Suprapubic skin (tissue), 4 donors: ENCODE results near the gene NTPCR. TPM values are rescaled to one million over a fixed set of nuclear protein-coding genes. Genes with fewer than 3 reads are reported as not detected.

Source experiments
- DNase-seq, 2 donors: peaks; one replicate each; pipeline ENCODE4 v3.0.0-alpha.2; 2019; ENCODE audit warnings: low spot score in 2 of 2
- H3K27ac ChIP-seq: fragments of 200-600 bp; sonication (generic); one replicate; pipeline ENCODE4 v1.5.1; 2019
- H3K27me3 ChIP-seq: fragments of 200-600 bp; sonication (generic); one replicate; pipeline ENCODE4 v1.5.1; 2019
- H3K36me3 ChIP-seq: fragments of 200-600 bp; sonication (generic); one replicate; pipeline ENCODE4 v1.5.1; 2019
- H3K4me1 ChIP-seq: fragments of 200-600 bp; sonication (generic); one replicate; pipeline ENCODE4 v1.5.1; 2019
- H3K4me3 ChIP-seq: fragments of 200-600 bp; sonication (generic); one replicate; pipeline ENCODE4 v1.5.1; 2019; ENCODE audit warnings: mild to moderate bottlenecking
- H3K9me3 ChIP-seq: fragments of 200-600 bp; sonication (generic); one replicate; pipeline ENCODE4 v1.5.1; 2019
- EP300 ChIP-seq: sonication (generic); formaldehyde crosslinking; IDR thresholded peaks from one replicate; pipeline ENCODE4 v1.6.1; 2017; ENCODE audit warnings: antibody characterized with exemption
- POLR2A ChIP-seq, 2 donors: fragments of 450-650 bp; IDR thresholded peaks; one replicate each; pipeline ENCODE4 v1.6.1; 2017; ENCODE audit warnings: antibody characterized with exemption in 2 of 2, mild to moderate bottlenecking in 2 of 2, moderate library complexity in 2 of 2
- POLR2AphosphoS5 ChIP-seq, 3 donors: sonication (generic); formaldehyde crosslinking; IDR thresholded peaks; one replicate each; pipeline ENCODE4 v1.6.1; 2017; ENCODE audit warnings: antibody characterized with exemption in 3 of 3
- WGBS: methylation state at CpG from one replicate; pipeline ENCODE4 v1.1.5; 2018; 5-methylcytosine and 5-hydroxymethylcytosine counted together
- total RNA-seq, 4 donors: library from RNA; depleted of rRNA; stranded (reverse); fragments of >200 nt; gene quantifications; one replicate each; pipeline ENCODE4 v1.1.0, GENCODE V29; 2016
- TF ChIP-seq, protein P1 (sequence below), 2 donors: fragments of 200-600 bp in 1 of 2; fragments of 450-650 bp in 1 of 2; sonication (generic) in 1 of 2; IDR thresholded peaks; one replicate each; pipeline ENCODE4 v1.5.1; 2016 to 2019; ENCODE audit warnings: antibody characterized with exemption in 2 of 2, mild to moderate bottlenecking in 1 of 2, moderate library complexity in 1 of 2

NTPCR gene
- total RNA-seq, 4 donors from 2014 or later = 18.6 to 35.9 (median 28.4) TPM

DNA sequence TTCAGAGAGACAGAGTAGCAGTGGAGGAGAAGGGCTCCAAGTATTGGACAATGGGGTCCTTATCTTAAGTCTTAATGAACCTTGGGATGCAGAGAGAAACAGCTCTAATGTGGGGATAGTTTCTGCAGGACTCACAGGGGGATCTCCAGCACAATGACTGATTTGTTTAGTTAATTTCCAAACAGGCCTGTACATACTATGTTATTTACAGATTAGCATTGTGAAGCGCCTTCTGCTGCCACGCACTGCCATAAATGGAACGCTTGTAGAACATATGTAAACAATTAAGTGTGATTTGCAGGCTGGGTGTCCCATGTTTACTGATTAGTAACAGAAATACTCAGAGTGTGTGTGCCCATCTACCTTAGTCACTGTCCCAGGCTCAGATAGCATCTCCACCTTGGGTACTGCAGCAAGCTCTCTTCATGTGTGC lies 56.1 kb downstream of the NTPCR start:
- no peak for DNase-seq
- 80% methylated on average over 3 of the region's 3 CpGs for WGBS
- no peak overlapping the region for H3K27ac ChIP-seq
- peaks cover 2% of the 10 kb centered on the region for H3K36me3 ChIP-seq
- TF ChIP-seq POLR2A (IDR thresholded peaks at IDR 0.05) (no peak), EP300 (no peak), POLR2AphosphoS5 (IDR thresholded peaks at IDR 0.05) (no peak)
- TF ChIP-seq, protein P1, sequence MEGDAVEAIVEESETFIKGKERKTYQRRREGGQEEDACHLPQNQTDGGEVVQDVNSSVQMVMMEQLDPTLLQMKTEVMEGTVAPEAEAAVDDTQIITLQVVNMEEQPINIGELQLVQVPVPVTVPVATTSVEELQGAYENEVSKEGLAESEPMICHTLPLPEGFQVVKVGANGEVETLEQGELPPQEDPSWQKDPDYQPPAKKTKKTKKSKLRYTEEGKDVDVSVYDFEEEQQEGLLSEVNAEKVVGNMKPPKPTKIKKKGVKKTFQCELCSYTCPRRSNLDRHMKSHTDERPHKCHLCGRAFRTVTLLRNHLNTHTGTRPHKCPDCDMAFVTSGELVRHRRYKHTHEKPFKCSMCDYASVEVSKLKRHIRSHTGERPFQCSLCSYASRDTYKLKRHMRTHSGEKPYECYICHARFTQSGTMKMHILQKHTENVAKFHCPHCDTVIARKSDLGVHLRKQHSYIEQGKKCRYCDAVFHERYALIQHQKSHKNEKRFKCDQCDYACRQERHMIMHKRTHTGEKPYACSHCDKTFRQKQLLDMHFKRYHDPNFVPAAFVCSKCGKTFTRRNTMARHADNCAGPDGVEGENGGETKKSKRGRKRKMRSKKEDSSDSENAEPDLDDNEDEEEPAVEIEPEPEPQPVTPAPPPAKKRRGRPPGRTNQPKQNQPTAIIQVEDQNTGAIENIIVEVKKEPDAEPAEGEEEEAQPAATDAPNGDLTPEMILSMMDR (IDR thresholded peaks at IDR 0.05) = no peak
- H3K4me3 ChIP-seq = no peak overlapping the region
- no peaks in the 10 kb centered on the region for H3K4me1 ChIP-seq
- no peaks in the 10 kb centered on the region for H3K9me3 ChIP-seq
- H3K27me3 ChIP-seq = no peaks in the 10 kb centered on the region

DNA sequence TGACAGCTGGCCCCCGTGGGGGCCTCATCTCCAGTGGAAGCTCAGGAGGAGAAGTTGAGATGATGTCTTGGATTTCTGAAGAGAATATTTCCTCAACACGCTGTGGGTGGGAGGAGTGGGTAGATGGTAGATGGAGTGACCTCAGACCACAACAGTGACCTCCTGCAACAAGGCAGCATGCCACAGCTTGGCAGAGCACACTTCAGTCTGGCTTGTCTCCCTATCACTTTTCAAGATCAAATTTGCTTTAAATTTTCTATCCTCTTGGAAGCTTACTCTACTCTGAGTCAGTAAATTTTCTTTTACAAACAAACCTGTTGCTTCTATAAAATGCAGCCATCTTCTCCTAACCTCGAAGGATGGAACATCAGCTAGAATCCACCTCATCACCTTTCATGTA lies 59.7 kb downstream of the NTPCR start:
- Histone ChIP-seq H3K4me1 (no peaks in the 10 kb centered on the region), H3K36me3 (peaks cover 2% of the 10 kb centered on the region), H3K4me3 (no peak overlapping the region), H3K27me3 (no peaks in the 10 kb centered on the region), H3K27ac (no peak overlapping the region), H3K9me3 (no peaks in the 10 kb centered on the region)
- WGBS = 81% methylated on average over 3 of the region's 3 CpGs
- no peak for DNase-seq
- TF ChIP-seq POLR2AphosphoS5 (IDR thresholded peaks at IDR 0.05) (no peak), EP300 (no peak), POLR2A (IDR thresholded peaks at IDR 0.05) (no peak)
- TF ChIP-seq, protein P1 (IDR thresholded peaks at IDR 0.05) = no peak

DNA sequence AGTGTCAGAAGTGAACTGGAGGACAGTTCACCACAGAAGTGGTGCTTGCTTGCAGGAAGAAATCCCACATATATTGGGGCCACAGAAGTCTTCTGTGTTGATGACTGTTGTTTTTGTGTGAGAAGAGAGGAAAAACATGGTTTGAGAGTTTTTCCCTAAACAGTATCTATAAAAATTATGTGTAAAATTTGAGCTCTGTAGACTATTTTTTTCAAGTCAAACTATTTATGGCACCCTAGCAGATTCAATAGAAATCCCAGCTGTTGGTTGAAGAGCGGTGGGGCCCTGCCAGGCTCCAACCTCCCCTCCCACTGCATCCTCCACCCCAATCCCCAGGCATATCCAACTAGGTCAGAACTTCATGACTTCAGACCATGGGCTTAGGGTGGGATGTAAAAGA lies 61.6 kb downstream of the NTPCR start:
- H3K36me3 ChIP-seq = peaks cover 2% of the 10 kb centered on the region
- 89% methylated on average over 1 of the region's 1 CpG for WGBS
- no peak overlapping the region for H3K4me3 ChIP-seq
- H3K27me3 ChIP-seq = no peaks in the 10 kb centered on the region
- H3K9me3 ChIP-seq = no peaks in the 10 kb centered on the region
- no peaks in the 10 kb centered on the region for H3K4me1 ChIP-seq
- H3K27ac ChIP-seq = no peak overlapping the region
- DNase-seq = no peak
- TF ChIP-seq, protein P1 (IDR thresholded peaks at IDR 0.05) = no peak
- TF ChIP-seq POLR2AphosphoS5 (IDR thresholded peaks at IDR 0.05) (no peak), POLR2A (IDR thresholded peaks at IDR 0.05) (no peak), EP300 (no peak)

DNA sequence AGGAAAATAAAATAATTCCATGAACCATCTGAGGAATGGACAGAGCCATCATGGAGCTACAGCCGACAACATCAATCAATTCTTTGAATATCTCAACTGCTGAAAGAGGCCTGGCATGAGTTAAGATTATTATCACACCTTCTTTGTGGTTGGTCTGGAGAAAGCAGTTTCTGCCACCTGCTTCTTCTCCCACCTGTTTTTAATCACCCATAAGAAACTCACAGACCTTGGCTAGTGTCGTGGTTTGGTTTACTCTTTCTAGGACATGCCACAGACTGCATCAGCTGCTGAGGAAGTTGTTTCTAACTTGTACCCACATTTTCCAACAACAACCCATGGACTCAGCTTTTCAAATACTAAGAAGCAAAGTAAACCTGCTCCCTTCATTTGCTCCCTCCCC lies 65.6 kb downstream of the NTPCR start:
- no peak for DNase-seq

DNA sequence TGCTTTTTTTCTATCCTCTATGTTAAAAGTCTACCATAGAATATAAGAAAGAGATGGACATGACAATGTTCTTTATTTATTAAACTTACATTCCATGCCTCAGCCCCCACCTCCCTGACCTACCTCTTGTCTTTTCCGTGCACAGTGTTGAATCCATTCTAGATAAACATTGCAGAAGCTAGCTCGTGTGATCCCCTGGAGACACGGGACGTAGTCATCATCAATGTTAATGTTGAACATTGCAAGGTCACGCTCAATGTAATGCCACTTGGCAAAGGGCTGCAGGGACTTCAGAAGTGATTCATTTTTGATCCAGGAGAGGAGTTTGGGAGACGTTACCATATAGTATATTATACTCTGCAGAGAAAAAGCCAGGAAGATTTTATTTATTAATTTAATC lies 66.4 kb downstream of the NTPCR start:
- no peak for DNase-seq
- H3K9me3 ChIP-seq = no peaks in the 10 kb centered on the region
- no peak overlapping the region for H3K27ac ChIP-seq
- H3K4me3 ChIP-seq = no peak overlapping the region
- H3K36me3 ChIP-seq = no peaks in the 10 kb centered on the region
- 87% methylated on average over 6 of the region's 6 CpGs for WGBS
- no peaks in the 10 kb centered on the region for H3K27me3 ChIP-seq
- no peak for TF ChIP-seq POLR2AphosphoS5 (IDR thresholded peaks at IDR 0.05)
- TF ChIP-seq, protein P1 (IDR thresholded peaks at IDR 0.05) = no peak
- no peak for TF ChIP-seq POLR2A (IDR thresholded peaks at IDR 0.05)
- TF ChIP-seq EP300 = no peak
- H3K4me1 ChIP-seq = no peaks in the 10 kb centered on the region

More for the DNA sequence above, 65.6 kb downstream of the NTPCR start:
- TF ChIP-seq POLR2AphosphoS5 (IDR thresholded peaks at IDR 0.05) = no peak
- no peak for TF ChIP-seq POLR2A (IDR thresholded peaks at IDR 0.05)
- TF ChIP-seq, protein P1 (IDR thresholded peaks at IDR 0.05) = no peak
- TF ChIP-seq EP300 = no peak
- H3K9me3 ChIP-seq = no peaks in the 10 kb centered on the region
- H3K36me3 ChIP-seq = no peaks in the 10 kb centered on the region
- H3K27me3 ChIP-seq = no peaks in the 10 kb centered on the region
- 93% methylated on average over 2 of the region's 2 CpGs for WGBS
- H3K4me3 ChIP-seq = no peak overlapping the region
- H3K27ac ChIP-seq = no peak overlapping the region
- no peaks in the 10 kb centered on the region for H3K4me1 ChIP-seq
